GM23338 (cell line): ENCODE measurements around the gene SERPINA6. TPM values are rescaled to one million over a fixed set of nuclear protein-coding genes. Genes with fewer than 3 reads are reported as not detected.

Experiments used
- EZH2 ChIP-seq: fragments of 200-600 bp; sonication (generic); IDR thresholded peaks from one replicate; pipeline ENCODE4 v1.8.0; 2017; ENCODE audit warnings: antibody characterized with exemption, mild to moderate bottlenecking, low read depth; ENCODE audit not compliant: unreplicated experiment
- NANOG ChIP-seq: IDR thresholded peaks from 2 replicates; pipeline ENCODE4 v1.6.1; 2016; ENCODE audit warnings: antibody characterized with exemption, borderline replicate concordance
- POLR2AphosphoS5 ChIP-seq: IDR thresholded peaks from 2 replicates; pipeline ENCODE4 v1.6.1; 2016; ENCODE audit warnings: antibody characterized with exemption, low read depth
- STAT1 ChIP-seq: IDR thresholded peaks from one replicate; pipeline ENCODE4 v1.6.1; 2016; ENCODE audit warnings: antibody characterized with exemption; ENCODE audit not compliant: unreplicated experiment
- ZNF114 ChIP-seq: fragments of 250-450 bp; sonication (Bioruptor Pico); IDR thresholded peaks from 2 replicates; pipeline ENCODE4 v1.5.0; 2020; ENCODE audit warnings: mild to moderate bottlenecking, moderate library complexity
- ZNF331 ChIP-seq: fragments of 250-450 bp; sonication (Bioruptor Pico); IDR thresholded peaks from 2 replicates; pipeline ENCODE4 v1.5.0; 2020; ENCODE audit warnings: low read depth, mild to moderate bottlenecking, moderate library complexity
- polyA plus RNA-seq: library from polyadenylated mRNA; unstranded; fragments of >200 nt; fragmentation: Nextera tagmentation; extraction: Ambion mirVana; gene quantifications from 2 replicates; pipeline ENCODE4 v1.2.1, GENCODE V29; 2016
- total RNA-seq: library from RNA; depleted of rRNA; stranded (reverse); fragments of >200 nt; shearing (Covaris generic); gene quantifications from 2 replicates; pipeline ENCODE4 v1.2.3, GENCODE V29; 2014
- TF ChIP-seq, protein P1 (sequence below): fragments of 250-450 bp; sonication (Bioruptor Pico); IDR thresholded peaks from 2 replicates; pipeline ENCODE4 v1.5.0; 2020; ENCODE audit warnings: mild to moderate bottlenecking, moderate library complexity
- TF ChIP-seq, protein P2 (sequence below): IDR thresholded peaks from 2 replicates; pipeline ENCODE4 v1.6.1; 2016; ENCODE audit warnings: antibody characterized with exemption
- TF ChIP-seq, protein P3 (sequence below): IDR thresholded peaks from one replicate; pipeline ENCODE4 v1.6.1; 2018; ENCODE audit warnings: antibody characterized with exemption; ENCODE audit not compliant: unreplicated experiment

SERPINA6 gene
- total and polyA plus RNA-seq, 2 experiments from 2014 or later: not detected

DNA sequence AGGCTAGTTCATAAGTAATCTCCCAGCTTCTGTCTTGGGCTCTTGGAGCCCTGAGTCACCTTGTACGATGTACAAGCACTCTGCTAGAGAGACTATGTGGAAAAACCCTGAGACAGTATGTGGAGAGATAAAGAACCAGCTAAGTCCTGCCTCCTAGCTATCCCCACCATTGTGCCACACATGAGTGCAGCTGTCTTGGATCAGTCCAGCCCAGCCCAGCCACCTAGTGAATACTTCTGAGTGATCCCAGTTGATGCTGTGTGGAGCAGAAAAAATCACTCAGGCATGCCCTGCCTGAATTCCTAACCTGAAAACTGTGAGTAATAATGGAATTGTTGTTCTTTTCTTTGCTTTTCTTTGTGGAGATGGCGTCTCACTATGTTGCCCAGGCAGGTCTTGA, 5.1 kb upstream of the SERPINA6 start (continued):
- TF ChIP-seq, protein P1, sequence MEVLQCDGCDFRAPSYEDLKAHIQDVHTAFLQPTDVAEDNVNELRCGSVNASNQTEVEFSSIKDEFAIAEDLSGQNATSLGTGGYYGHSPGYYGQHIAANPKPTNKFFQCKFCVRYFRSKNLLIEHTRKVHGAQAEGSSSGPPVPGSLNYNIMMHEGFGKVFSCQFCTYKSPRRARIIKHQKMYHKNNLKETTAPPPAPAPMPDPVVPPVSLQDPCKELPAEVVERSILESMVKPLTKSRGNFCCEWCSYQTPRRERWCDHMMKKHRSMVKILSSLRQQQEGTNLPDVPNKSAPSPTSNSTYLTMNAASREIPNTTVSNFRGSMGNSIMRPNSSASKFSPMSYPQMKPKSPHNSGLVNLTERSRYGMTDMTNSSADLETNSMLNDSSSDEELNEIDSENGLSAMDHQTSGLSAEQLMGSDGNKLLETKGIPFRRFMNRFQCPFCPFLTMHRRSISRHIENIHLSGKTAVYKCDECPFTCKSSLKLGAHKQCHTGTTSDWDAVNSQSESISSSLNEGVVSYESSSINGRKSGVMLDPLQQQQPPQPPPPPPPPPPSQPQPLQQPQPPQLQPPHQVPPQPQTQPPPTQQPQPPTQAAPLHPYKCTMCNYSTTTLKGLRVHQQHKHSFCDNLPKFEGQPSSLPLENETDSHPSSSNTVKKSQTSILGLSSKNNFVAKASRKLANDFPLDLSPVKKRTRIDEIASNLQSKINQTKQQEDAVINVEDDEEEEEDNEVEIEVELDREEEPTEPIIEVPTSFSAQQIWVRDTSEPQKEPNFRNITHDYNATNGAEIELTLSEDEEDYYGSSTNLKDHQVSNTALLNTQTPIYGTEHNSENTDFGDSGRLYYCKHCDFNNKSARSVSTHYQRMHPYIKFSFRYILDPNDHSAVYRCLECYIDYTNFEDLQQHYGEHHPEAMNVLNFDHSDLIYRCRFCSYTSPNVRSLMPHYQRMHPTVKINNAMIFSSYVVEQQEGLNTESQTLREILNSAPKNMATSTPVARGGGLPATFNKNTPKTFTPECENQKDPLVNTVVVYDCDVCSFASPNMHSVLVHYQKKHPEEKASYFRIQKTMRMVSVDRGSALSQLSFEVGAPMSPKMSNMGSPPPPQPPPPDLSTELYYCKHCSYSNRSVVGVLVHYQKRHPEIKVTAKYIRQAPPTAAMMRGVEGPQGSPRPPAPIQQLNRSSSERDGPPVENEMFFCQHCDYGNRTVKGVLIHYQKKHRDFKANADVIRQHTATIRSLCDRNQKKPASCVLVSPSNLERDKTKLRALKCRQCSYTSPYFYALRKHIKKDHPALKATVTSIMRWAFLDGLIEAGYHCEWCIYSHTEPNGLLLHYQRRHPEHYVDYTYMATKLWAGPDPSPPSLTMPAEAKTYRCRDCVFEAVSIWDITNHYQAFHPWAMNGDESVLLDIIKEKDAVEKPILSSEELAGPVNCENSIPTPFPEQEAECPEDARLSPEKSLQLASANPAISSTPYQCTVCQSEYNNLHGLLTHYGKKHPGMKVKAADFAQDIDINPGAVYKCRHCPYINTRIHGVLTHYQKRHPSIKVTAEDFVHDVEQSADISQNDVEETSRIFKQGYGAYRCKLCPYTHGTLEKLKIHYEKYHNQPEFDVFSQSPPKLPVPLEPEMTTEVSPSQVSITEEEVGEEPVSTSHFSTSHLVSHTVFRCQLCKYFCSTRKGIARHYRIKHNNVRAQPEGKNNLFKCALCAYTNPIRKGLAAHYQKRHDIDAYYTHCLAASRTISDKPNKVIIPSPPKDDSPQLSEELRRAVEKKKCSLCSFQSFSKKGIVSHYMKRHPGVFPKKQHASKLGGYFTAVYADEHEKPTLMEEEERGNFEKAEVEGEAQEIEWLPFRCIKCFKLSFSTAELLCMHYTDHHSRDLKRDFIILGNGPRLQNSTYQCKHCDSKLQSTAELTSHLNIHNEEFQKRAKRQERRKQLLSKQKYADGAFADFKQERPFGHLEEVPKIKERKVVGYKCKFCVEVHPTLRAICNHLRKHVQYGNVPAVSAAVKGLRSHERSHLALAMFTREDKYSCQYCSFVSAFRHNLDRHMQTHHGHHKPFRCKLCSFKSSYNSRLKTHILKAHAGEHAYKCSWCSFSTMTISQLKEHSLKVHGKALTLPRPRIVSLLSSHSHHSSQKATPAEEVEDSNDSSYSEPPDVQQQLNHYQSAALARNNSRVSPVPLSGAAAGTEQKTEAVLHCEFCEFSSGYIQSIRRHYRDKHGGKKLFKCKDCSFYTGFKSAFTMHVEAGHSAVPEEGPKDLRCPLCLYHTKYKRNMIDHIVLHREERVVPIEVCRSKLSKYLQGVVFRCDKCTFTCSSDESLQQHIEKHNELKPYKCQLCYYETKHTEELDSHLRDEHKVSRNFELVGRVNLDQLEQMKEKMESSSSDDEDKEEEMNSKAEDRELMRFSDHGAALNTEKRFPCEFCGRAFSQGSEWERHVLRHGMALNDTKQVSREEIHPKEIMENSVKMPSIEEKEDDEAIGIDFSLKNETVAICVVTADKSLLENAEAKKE (CRISPR knock-in tag): no peak
- TF ChIP-seq ZNF114 (CRISPR knock-in tag): no peak
- TF ChIP-seq, protein P2, sequence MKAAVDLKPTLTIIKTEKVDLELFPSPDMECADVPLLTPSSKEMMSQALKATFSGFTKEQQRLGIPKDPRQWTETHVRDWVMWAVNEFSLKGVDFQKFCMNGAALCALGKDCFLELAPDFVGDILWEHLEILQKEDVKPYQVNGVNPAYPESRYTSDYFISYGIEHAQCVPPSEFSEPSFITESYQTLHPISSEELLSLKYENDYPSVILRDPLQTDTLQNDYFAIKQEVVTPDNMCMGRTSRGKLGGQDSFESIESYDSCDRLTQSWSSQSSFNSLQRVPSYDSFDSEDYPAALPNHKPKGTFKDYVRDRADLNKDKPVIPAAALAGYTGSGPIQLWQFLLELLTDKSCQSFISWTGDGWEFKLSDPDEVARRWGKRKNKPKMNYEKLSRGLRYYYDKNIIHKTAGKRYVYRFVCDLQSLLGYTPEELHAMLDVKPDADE: no peak
- no peak for TF ChIP-seq EZH2
- no peak for TF ChIP-seq NANOG
- no peak for TF ChIP-seq ZNF331 (CRISPR knock-in tag)
- no peak for TF ChIP-seq STAT1
- TF ChIP-seq, protein P3, sequence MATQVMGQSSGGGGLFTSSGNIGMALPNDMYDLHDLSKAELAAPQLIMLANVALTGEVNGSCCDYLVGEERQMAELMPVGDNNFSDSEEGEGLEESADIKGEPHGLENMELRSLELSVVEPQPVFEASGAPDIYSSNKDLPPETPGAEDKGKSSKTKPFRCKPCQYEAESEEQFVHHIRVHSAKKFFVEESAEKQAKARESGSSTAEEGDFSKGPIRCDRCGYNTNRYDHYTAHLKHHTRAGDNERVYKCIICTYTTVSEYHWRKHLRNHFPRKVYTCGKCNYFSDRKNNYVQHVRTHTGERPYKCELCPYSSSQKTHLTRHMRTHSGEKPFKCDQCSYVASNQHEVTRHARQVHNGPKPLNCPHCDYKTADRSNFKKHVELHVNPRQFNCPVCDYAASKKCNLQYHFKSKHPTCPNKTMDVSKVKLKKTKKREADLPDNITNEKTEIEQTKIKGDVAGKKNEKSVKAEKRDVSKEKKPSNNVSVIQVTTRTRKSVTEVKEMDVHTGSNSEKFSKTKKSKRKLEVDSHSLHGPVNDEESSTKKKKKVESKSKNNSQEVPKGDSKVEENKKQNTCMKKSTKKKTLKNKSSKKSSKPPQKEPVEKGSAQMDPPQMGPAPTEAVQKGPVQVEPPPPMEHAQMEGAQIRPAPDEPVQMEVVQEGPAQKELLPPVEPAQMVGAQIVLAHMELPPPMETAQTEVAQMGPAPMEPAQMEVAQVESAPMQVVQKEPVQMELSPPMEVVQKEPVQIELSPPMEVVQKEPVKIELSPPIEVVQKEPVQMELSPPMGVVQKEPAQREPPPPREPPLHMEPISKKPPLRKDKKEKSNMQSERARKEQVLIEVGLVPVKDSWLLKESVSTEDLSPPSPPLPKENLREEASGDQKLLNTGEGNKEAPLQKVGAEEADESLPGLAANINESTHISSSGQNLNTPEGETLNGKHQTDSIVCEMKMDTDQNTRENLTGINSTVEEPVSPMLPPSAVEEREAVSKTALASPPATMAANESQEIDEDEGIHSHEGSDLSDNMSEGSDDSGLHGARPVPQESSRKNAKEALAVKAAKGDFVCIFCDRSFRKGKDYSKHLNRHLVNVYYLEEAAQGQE: no peak
- no peak for TF ChIP-seq POLR2AphosphoS5
